IPS-20b (cell line): Measurements from ENCODE around the gene STXBP5L.
"Not testable (repeated sequence)": the region's sequence is repeated elsewhere in the genome, so short reads cannot be mapped to it uniquely, and the experiment has no call there.

Experiments
- H3K27ac ChIP-seq: one replicate; pipeline ENCODE4 v1.5.1; 2013; ENCODE audit warnings: low read length
- H3K27me3 ChIP-seq: 2 replicates; pipeline ENCODE4 v1.6.1; 2013; ENCODE audit warnings: mild to moderate bottlenecking, low read length, inconsistent platforms; ENCODE audit not compliant: insufficient read depth
- H3K36me3 ChIP-seq: 2 replicates; pipeline ENCODE4 v1.6.1; 2013; ENCODE audit warnings: low read depth, mild to moderate bottlenecking, inconsistent platforms, low read length, moderate library complexity; ENCODE audit not compliant: insufficient read depth
- H3K4me1 ChIP-seq: 2 replicates; pipeline ENCODE4 v1.6.1; 2013; ENCODE audit warnings: mild to moderate bottlenecking, control low read depth, inconsistent platforms, low read length, moderate library complexity; ENCODE audit not compliant: insufficient read depth
- H3K4me3 ChIP-seq: 2 replicates; pipeline ENCODE4 v1.5.1; 2013; ENCODE audit warnings: mild to moderate bottlenecking, low read length, inconsistent platforms
- H3K9ac ChIP-seq: 2 replicates; pipeline ENCODE4 v1.6.1; 2013; ENCODE audit warnings: low read depth, mild to moderate bottlenecking, inconsistent platforms, low read length, moderate library complexity
- H3K9me3 ChIP-seq: 2 replicates; pipeline ENCODE4 v1.6.1; 2013; ENCODE audit warnings: mild to moderate bottlenecking, low read depth, low read length, inconsistent platforms; ENCODE audit not compliant: insufficient read depth

Gene STXBP5L

GRCh38 chr3:121388308-121388707 is 480.3 kb downstream of the STXBP5L start:
- H3K27ac ChIP-seq, H3K27me3 ChIP-seq, H3K4me3 ChIP-seq, H3K9me3 ChIP-seq, H3K4me1 ChIP-seq, H3K36me3 ChIP-seq, H3K9ac ChIP-seq: not testable (repeated sequence)

GRCh38 chr3:121395967-121396366 is 488.0 kb downstream of the STXBP5L start:
- H3K9me3 ChIP-seq, H3K9ac ChIP-seq, H3K4me1 ChIP-seq, H3K27ac ChIP-seq, H3K27me3 ChIP-seq, H3K4me3 ChIP-seq, H3K36me3 ChIP-seq: not testable (repeated sequence)

- not testable (repeated sequence) for H3K36me3 ChIP-seq
These were observed 490.0 kb downstream of the STXBP5L start for GRCh38 chr3:121398051-121398450.

GRCh38 chr3:121399820-121400219 is 491.8 kb downstream of the STXBP5L start:
- Histone ChIP-seq H3K27ac (no peak overlapping the region), H3K9ac (no peak overlapping the region), H3K4me1 (no peaks in the 10 kb centered on the region), H3K9me3 (no peaks in the 10 kb centered on the region), H3K4me3 (no peak overlapping the region), H3K27me3 (no peaks in the 10 kb centered on the region), H3K36me3 (no peaks in the 10 kb centered on the region)

More at GRCh38 chr3:121398051-121398450, 490.0 kb downstream of the STXBP5L start:
- not testable (repeated sequence) for H3K4me1 ChIP-seq, H3K27ac ChIP-seq, H3K4me3 ChIP-seq, H3K9me3 ChIP-seq, H3K9ac ChIP-seq, H3K27me3 ChIP-seq

DNA sequence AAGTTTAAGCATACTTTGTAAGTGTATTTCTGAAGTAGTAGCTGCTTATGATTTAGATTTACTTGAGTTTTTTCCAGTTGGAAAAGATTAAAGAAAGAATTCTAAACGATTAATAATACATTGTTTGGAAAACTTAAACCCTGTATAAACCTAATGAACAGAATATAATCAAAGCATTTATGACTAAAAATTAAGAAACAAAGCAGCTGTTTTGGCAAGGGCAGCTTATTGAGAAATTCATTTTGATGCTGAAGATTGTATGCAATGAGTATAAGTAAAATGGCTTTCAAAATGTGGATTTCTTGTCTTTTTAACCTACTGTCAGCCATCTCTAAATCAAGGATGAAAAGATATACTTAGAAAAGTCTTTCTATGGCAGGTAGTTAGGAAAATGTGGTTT is 497.6 kb downstream of the STXBP5L start:
- H3K36me3 ChIP-seq = no peaks in the 10 kb centered on the region
- no peaks in the 10 kb centered on the region for H3K9me3 ChIP-seq
- no peaks in the 10 kb centered on the region for H3K4me1 ChIP-seq
- no peak overlapping the region for H3K27ac ChIP-seq
- H3K9ac ChIP-seq = no peak overlapping the region
- H3K27me3 ChIP-seq = no peaks in the 10 kb centered on the region
- H3K4me3 ChIP-seq = no peak overlapping the region

GRCh38 chr3:121411523-121411922 is 503.5 kb downstream of the STXBP5L start:
- no peak overlapping the region for H3K27ac ChIP-seq
- no peaks in the 10 kb centered on the region for H3K36me3 ChIP-seq
- H3K27me3 ChIP-seq = no peaks in the 10 kb centered on the region
- no peaks in the 10 kb centered on the region for H3K4me1 ChIP-seq
- H3K9ac ChIP-seq = no peak overlapping the region
- no peak overlapping the region for H3K4me3 ChIP-seq
- no peaks in the 10 kb centered on the region for H3K9me3 ChIP-seq

- Histone ChIP-seq H3K9me3 (no peaks in the 10 kb centered on the region), H3K9ac (no peak overlapping the region), H3K4me3 (no peak overlapping the region), H3K36me3 (no peaks in the 10 kb centered on the region), H3K27ac (no peak overlapping the region), H3K27me3 (no peaks in the 10 kb centered on the region), H3K4me1 (no peaks in the 10 kb centered on the region)
These were observed 506.9 kb downstream of the STXBP5L start for GRCh38 chr3:121414924-121415323.

DNA sequence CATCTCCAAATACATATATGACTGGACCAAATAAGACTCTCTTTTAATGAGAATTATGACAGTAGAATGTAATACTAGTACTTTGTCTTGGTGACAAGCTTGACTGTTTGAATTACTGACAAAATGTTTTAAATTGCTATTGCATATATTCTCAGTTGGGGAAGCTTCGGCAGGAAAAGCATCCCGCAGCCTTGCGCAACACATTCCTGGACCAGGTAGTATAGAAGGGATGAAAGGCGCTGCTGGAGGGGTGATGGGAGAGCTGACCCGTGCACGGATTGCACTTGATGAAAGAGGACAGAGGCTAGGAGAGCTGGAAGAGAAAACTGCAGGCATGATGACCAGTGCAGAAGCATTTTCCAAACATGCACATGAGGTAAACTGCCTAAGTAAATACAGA is 510.2 kb downstream of the STXBP5L start:
- no peaks in the 10 kb centered on the region for H3K36me3 ChIP-seq
- no peaks in the 10 kb centered on the region for H3K27me3 ChIP-seq
- no peak overlapping the region for H3K9ac ChIP-seq
- no peaks in the 10 kb centered on the region for H3K4me1 ChIP-seq
- no peak overlapping the region for H3K4me3 ChIP-seq
- H3K27ac ChIP-seq = no peak overlapping the region
- H3K9me3 ChIP-seq = no peaks in the 10 kb centered on the region

DNA sequence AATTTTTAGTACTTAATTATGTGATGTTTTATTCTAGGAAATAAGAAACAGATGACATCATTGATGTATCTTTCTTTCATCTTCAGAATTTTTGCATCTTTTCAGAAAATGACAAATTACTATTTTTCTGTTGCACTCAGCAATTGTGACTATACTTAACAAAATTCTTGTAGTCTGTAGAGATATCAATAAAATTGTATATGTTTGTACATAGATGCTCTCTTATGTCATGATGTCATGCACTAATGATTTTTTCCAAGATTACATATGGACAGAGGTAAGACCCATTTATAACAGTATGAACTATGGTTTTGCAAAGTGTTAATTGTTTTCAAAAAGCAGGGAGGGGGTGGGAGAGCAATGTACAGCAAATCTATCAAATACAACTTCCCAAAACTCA is 516.5 kb downstream of the STXBP5L start:
- Histone ChIP-seq H3K9me3 (no peaks in the 10 kb centered on the region), H3K4me3 (no peak overlapping the region), H3K36me3 (peaks cover 38% of the 10 kb centered on the region), H3K27me3 (no peaks in the 10 kb centered on the region), H3K27ac (no peak overlapping the region), H3K9ac (no peak overlapping the region), H3K4me1 (no peaks in the 10 kb centered on the region)

GRCh38 chr3:121430664-121431215 is 522.7 kb downstream of the STXBP5L start:
- H3K4me3 ChIP-seq = no peak overlapping the region
- H3K36me3 ChIP-seq = peaks cover 85% of the 10 kb centered on the region
- no peaks in the 10 kb centered on the region for H3K9me3 ChIP-seq

DNA sequence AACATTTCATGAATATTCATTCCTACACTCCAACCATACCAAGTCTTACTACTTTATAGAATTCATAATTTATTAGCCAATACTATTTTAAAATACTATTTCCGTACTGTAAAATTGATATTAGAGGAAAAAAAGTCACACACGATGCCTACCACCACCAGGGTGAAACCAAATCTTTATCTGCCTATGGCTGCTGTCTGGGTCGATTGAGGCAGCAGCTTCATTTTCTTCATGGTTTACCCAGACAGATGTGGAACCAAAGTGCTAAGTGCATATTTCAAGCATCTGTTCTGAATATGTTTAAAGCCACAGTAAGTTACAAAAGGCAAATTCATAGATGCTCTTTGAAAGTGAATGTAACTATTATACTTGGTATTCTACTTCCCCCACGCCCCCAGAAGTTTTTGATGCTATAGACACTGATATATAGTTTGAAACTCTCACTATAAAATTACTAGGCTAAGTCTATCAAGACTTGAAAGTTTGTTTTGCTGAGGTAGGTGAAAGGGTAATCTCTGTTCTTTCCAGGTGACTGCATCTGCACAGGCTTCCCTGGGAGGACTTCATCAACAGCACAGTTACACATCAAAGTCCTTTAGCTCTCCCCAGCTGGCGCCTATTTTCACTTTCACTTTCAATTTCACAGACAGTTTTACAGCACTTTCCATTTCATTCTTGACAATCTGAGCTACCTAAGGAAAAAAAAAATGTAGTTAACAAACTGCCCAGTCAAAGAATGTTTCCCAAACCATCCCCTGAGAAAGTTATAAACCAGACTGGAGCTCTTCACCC is 523.9 kb downstream of the STXBP5L start:
- peaks cover 89% of the 10 kb centered on the region for H3K36me3 ChIP-seq
- H3K27me3 ChIP-seq = no peaks in the 10 kb centered on the region
- no peaks in the 10 kb centered on the region for H3K9me3 ChIP-seq
- no peaks in the 10 kb centered on the region for H3K4me1 ChIP-seq
- H3K27ac ChIP-seq = no peak overlapping the region
- no peak overlapping the region for H3K4me3 ChIP-seq
- H3K9ac ChIP-seq = no peak overlapping the region

More at GRCh38 chr3:121430664-121431215, 522.7 kb downstream of the STXBP5L start:
- Histone ChIP-seq H3K4me1 (no peaks in the 10 kb centered on the region), H3K27ac (no peak overlapping the region), H3K9ac (no peak overlapping the region), H3K27me3 (no peaks in the 10 kb centered on the region)

DNA sequence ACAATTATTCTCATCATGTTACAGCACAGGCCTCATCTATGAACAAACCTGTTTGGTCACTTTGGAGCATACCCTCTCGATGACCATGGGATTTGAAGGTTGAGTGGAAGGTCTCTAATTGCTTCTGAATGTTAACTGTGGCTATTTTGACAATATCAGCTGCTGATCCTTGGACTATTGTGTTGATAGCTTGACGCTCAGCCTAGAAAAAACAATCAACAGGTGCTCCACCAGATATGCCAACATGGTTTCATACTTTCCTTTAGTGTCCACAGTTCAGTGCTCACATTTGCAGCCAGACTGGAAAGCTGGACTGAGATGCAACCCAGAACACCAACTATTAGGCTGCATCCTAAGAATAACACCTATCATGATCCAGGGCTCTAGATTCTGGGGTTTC is 528.1 kb downstream of the STXBP5L start:
- H3K9ac ChIP-seq = no peak overlapping the region
- no peak overlapping the region for H3K27ac ChIP-seq
- no peaks in the 10 kb centered on the region for H3K9me3 ChIP-seq
- no peaks in the 10 kb centered on the region for H3K27me3 ChIP-seq
- no peaks in the 10 kb centered on the region for H3K4me1 ChIP-seq
- peaks cover 82% of the 10 kb centered on the region for H3K36me3 ChIP-seq
- H3K4me3 ChIP-seq = no peak overlapping the region
